K562 (cell line): Measurements from ENCODE around the gene C1R.

Source experiments
- CTCF ChIP-seq, 3 experiments: IDR thresholded peaks in 2 of 3; conservative IDR thresholded peaks in 1 of 3; 2 replicates each; pipeline ENCODE4 v1.5.1; 2011 to 2012; ENCODE audit warnings: low read length in 3 of 3, mild to moderate bottlenecking in 3 of 3, control low read depth in 2 of 3, improper control_type of control experiment in 1 of 3, inconsistent platforms in 1 of 3, low read depth in 1 of 3, mixed read lengths in 1 of 3, moderate library complexity in 1 of 3; ENCODE audit not compliant: insufficient read depth in 2 of 3
- E2F6 ChIP-seq, 2 experiments: IDR thresholded peaks; 2 replicates each; pipeline ENCODE4 v1.6.1; 2011; ENCODE audit warnings: borderline replicate concordance in 1 of 2, control low read depth in 1 of 2, low read depth in 1 of 2, low read length in 1 of 2, mild to moderate bottlenecking in 1 of 2, mixed read lengths in 1 of 2, moderate library complexity in 1 of 2; ENCODE audit not compliant: insufficient read depth in 1 of 2, insufficient read length in 1 of 2, poor library complexity in 1 of 2, severe bottlenecking in 1 of 2; ENCODE audit errors: extremely low read depth in 1 of 2
- FOXP1 ChIP-seq: sonication (generic); formaldehyde crosslinking; IDR thresholded peaks from 2 replicates; pipeline ENCODE4 v1.8.0; 2022; ENCODE audit warnings: mild to moderate bottlenecking, missing genetic modification reagents
- HMGN3 ChIP-seq: IDR thresholded peaks from 2 replicates; pipeline ENCODE4 v1.6.1; 2011; ENCODE audit warnings: borderline replicate concordance, low read depth, mild to moderate bottlenecking, mixed read lengths, low read length; ENCODE audit not compliant: insufficient read length; ENCODE audit errors: extremely low read depth
- HNRNPUL1 ChIP-seq: fragments of 200-400 bp; formaldehyde crosslinking; IDR thresholded peaks from 2 replicates; pipeline ENCODE4 v1.6.1; 2017; ENCODE audit warnings: low read length
- ILK ChIP-seq: fragments of 450-650 bp; IDR thresholded peaks from 2 replicates; pipeline ENCODE4 v1.6.1; 2016; ENCODE audit warnings: missing genetic modification characterization, low read depth, mild to moderate bottlenecking, missing compliant biosample characterization, moderate library complexity, borderline replicate concordance
- NCOA1 ChIP-seq: fragments of 450-650 bp; IDR thresholded peaks from 2 replicates; pipeline ENCODE4 v1.6.1; 2016; ENCODE audit warnings: low read depth
- NR2C1 ChIP-seq, 2 experiments: fragments of 450-650 bp; IDR thresholded peaks; 2 replicates each; pipeline ENCODE4 v1.6.1; 2017; ENCODE audit warnings: mild to moderate bottlenecking in 2 of 2, antibody characterized with exemption in 1 of 2, inconsistent platforms in 1 of 2, missing compliant biosample characterization in 1 of 2, missing genetic modification characterization in 1 of 2
- PRDM10 ChIP-seq: fragments of 450-650 bp; IDR thresholded peaks from 2 replicates; pipeline ENCODE4 v1.6.1; 2018; ENCODE audit not compliant: partially characterized antibody
- RB1 ChIP-seq: fragments of 450-650 bp; IDR thresholded peaks from 2 replicates; pipeline ENCODE4 v1.6.1; 2017; ENCODE audit warnings: low read depth, mild to moderate bottlenecking
- THAP7 ChIP-seq: fragments of 250-450 bp; sonication (Bioruptor Pico); IDR thresholded peaks from 2 replicates; pipeline ENCODE4 v1.5.0; 2021
- ZFX ChIP-seq: sonication (generic); formaldehyde crosslinking; IDR thresholded peaks from 2 replicates; pipeline ENCODE4 v1.8.0; 2022; ENCODE audit warnings: mild to moderate bottlenecking, missing genetic modification reagents, moderate library complexity
- ZNF133 ChIP-seq: fragments of 250-450 bp; sonication (Bioruptor Pico); IDR thresholded peaks from 2 replicates; pipeline ENCODE4 v1.4.0; 2020; ENCODE audit warnings: mild to moderate bottlenecking
- ZNF354B ChIP-seq: fragments of 250-450 bp; sonication (Bioruptor Pico); IDR thresholded peaks from 2 replicates; pipeline ENCODE4 v1.4.0; 2020

- TF ChIP-seq CTCF (IDR thresholded peaks at IDR 0.05 in 2 of 3, conservative IDR thresholded peaks at IDR 0.05 in 1 of 3; ENCODE audit: insufficient read depth in 2 of 3, low read depth in 1 of 3, low read length in 3 of 3) (no peak), ZNF133 (CRISPR knock-in tag) (no peak), PRDM10 (no peak), ILK (tag) (no peak), NCOA1 (no peak), ZFX (no peak), NR2C1 (IDR thresholded peaks at IDR 0.05) (no peak), NR2C1 (tag; IDR thresholded peaks at IDR 0.05) (no peak), THAP7 (no peak), HNRNPUL1 (no peak), E2F6 (IDR thresholded peaks at IDR 0.05; ENCODE audit: borderline replicate concordance in 1 of 2, extremely low read depth in 1 of 2, insufficient read depth in 1 of 2, insufficient read length in 1 of 2, low read depth in 1 of 2, low read length in 1 of 2, poor library complexity in 1 of 2, severe bottlenecking in 1 of 2) (no peak), ZNF354B (CRISPR knock-in tag) (no peak), HMGN3 (no peak), RB1 (no peak), FOXP1 (CRISPR knock-in tag) (no peak)
Observed at GRCh38 chr12:7068240-7068993, 23.8 kb downstream of the C1R start.
